HEK293T (cell line): ENCODE results near the gene FN3K.

Experiments
- SP1 ChIP-seq: fragments of 450-650 bp; IDR thresholded peaks from 2 replicates; pipeline ENCODE4 v1.6.1; 2017
- TARDBP ChIP-seq: fragments of 450-650 bp; IDR thresholded peaks from 2 replicates; pipeline ENCODE4 v1.6.1; 2016

- no peak for TF ChIP-seq SP1
- no peak for TF ChIP-seq TARDBP
These were observed 48.1 kb downstream of the FN3K start for GRCh38 chr17:82783498-82783897.
